Ishikawa (cell line): ENCODE results near the gene RASSF7.

ENCODE experiments used
- CEBPB ChIP-seq: IDR thresholded peaks from 2 replicates; pipeline ENCODE4 v1.6.1; 2012
- CREB1 ChIP-seq: IDR thresholded peaks from 2 replicates; pipeline ENCODE4 v1.6.1; 2012; ENCODE audit warnings: low read depth
- EGR1 ChIP-seq: IDR thresholded peaks from 2 replicates; pipeline ENCODE4 v1.6.1; 2012
- EP300 ChIP-seq: IDR thresholded peaks from 2 replicates; pipeline ENCODE4 v1.6.1; 2012; ENCODE audit warnings: borderline replicate concordance
- FOXM1 ChIP-seq: IDR thresholded peaks from 2 replicates; pipeline ENCODE4 v1.6.1; 2012; ENCODE audit warnings: low read depth, borderline replicate concordance
- NFIC ChIP-seq: IDR thresholded peaks from 2 replicates; pipeline ENCODE4 v1.6.1; 2012
- RAD21 ChIP-seq: IDR thresholded peaks from 2 replicates; pipeline ENCODE4 v1.6.1; 2012; ENCODE audit warnings: low read depth
- TAF1 ChIP-seq: IDR thresholded peaks from 2 replicates; pipeline ENCODE4 v1.6.1; 2012; ENCODE audit warnings: low read depth, mild to moderate bottlenecking
- TCF12 ChIP-seq: IDR thresholded peaks from 2 replicates; pipeline ENCODE4 v1.6.1; 2012; ENCODE audit warnings: low read depth
- TEAD4 ChIP-seq: IDR thresholded peaks from 2 replicates; pipeline ENCODE4 v1.6.1; 2012
- YY1 ChIP-seq: IDR thresholded peaks from 2 replicates; pipeline ENCODE4 v1.6.1; 2012; ENCODE audit warnings: low read depth
- ZBTB7A ChIP-seq: IDR thresholded peaks from 2 replicates; pipeline ENCODE4 v1.6.1; 2012; ENCODE audit warnings: low read depth
- TF ChIP-seq, protein P1 (sequence below): IDR thresholded peaks from 2 replicates; pipeline ENCODE4 v1.6.1; 2012
- TF ChIP-seq, protein P2 (sequence below): IDR thresholded peaks from 2 replicates; pipeline ENCODE4 v1.6.1; 2012
- TF ChIP-seq, protein P3 (sequence below): IDR thresholded peaks from 2 replicates; pipeline ENCODE4 v1.6.1; 2012; ENCODE audit warnings: low read depth, mild to moderate bottlenecking

Gene RASSF7

DNA sequence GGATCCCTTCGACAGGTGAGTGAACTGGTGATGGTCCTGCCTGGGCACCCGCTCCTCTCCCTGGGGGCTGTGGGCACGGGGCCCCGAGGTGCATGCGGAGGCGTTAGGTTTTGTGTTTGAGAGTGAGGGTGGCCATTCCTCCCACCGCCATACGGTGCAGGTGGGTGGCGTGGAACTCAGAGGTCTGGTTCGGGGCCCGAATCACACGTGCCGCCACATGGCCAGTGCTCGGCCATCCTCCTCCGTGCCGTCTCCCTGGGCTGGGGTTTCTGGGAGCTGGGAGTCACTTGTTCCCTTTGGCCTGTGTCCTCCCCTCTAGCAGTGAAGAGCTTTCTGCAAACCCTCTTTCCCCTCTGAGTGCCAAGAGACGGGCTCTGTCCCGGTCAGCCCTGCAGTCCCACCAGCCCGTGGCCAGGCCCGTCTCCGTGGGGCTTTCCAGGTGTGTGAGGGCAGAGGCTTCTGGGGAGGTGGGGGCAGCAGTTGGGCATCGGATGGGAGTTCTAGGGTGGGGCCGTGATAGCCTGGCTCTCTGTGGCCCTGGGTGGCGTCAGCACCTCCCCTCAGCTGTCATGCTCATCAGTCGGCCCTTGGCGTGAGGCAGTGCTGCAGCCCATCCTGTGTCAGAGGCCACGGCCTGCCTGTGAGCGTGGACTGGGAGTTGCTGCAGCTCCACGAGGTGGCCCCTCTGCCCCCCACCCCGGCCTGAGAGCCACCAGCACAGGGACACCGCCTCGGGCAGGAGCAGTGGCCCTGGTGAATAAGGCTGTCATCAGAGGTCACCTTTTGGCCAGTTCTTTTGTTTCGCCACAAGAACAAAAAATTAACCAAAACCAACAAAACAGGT lies 44.7 kb downstream of the RASSF7 start:
- TF ChIP-seq NFIC: no peak
- no peak for TF ChIP-seq TEAD4
- TF ChIP-seq, protein P1, sequence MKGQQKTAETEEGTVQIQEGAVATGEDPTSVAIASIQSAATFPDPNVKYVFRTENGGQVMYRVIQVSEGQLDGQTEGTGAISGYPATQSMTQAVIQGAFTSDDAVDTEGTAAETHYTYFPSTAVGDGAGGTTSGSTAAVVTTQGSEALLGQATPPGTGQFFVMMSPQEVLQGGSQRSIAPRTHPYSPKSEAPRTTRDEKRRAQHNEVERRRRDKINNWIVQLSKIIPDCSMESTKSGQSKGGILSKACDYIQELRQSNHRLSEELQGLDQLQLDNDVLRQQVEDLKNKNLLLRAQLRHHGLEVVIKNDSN: no peak
- no peak for TF ChIP-seq CREB1
- no peak for TF ChIP-seq TAF1
- no peak for TF ChIP-seq CEBPB
- no peak for TF ChIP-seq EP300
- TF ChIP-seq, protein P2, sequence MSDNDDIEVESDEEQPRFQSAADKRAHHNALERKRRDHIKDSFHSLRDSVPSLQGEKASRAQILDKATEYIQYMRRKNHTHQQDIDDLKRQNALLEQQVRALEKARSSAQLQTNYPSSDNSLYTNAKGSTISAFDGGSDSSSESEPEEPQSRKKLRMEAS: no peak
- TF ChIP-seq, protein P3, sequence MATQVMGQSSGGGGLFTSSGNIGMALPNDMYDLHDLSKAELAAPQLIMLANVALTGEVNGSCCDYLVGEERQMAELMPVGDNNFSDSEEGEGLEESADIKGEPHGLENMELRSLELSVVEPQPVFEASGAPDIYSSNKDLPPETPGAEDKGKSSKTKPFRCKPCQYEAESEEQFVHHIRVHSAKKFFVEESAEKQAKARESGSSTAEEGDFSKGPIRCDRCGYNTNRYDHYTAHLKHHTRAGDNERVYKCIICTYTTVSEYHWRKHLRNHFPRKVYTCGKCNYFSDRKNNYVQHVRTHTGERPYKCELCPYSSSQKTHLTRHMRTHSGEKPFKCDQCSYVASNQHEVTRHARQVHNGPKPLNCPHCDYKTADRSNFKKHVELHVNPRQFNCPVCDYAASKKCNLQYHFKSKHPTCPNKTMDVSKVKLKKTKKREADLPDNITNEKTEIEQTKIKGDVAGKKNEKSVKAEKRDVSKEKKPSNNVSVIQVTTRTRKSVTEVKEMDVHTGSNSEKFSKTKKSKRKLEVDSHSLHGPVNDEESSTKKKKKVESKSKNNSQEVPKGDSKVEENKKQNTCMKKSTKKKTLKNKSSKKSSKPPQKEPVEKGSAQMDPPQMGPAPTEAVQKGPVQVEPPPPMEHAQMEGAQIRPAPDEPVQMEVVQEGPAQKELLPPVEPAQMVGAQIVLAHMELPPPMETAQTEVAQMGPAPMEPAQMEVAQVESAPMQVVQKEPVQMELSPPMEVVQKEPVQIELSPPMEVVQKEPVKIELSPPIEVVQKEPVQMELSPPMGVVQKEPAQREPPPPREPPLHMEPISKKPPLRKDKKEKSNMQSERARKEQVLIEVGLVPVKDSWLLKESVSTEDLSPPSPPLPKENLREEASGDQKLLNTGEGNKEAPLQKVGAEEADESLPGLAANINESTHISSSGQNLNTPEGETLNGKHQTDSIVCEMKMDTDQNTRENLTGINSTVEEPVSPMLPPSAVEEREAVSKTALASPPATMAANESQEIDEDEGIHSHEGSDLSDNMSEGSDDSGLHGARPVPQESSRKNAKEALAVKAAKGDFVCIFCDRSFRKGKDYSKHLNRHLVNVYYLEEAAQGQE: no peak
- TF ChIP-seq RAD21: no peak
- TF ChIP-seq EGR1: no peak
- TF ChIP-seq ZBTB7A: no peak
- TF ChIP-seq YY1: no peak
- no peak for TF ChIP-seq FOXM1
- no peak for TF ChIP-seq TCF12

DNA sequence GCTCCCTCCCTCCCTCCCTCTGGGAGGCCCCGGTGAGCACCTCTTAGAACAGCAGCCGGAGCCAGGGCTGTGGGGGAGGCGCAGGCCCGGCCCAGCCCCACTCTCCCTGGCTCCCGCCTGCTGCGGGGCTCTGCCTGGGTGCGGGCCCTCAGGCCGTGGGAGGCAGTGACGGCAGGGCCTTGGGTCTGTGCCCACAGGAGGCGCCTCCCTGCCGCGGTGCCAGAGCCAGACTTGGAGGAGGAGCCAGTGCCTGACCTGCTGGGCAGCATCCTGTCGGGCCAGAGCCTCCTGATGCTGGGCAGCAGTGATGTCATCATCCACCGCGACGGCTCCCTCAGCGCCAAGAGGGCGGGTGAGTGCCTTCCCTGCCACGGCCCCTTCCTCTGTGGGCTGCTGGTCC lies 45.5 kb downstream of the RASSF7 start:
- TF ChIP-seq EGR1 (no peak; the same call in 1 of the 2 replicates), CEBPB (no peak; the same call in 1 of the 2 replicates), TEAD4 (no peak), NFIC (peak; percentile 78), CREB1 (0 out of 2 replicates have a peak, but pooled peaks have one; percentile 36), TCF12 (peak; percentile 40; the same call in 1 of the 2 replicates), TAF1 (no peak), EP300 (peak; percentile 37; the same call in 1 of the 2 replicates), FOXM1 (no peak)
- TF ChIP-seq, protein P3: no peak
- TF ChIP-seq, protein P1: no peak; the same call in 1 of the 2 replicates
- TF ChIP-seq, protein P2: peak; percentile 8; the same call in 1 of the 2 replicates

DNA sequence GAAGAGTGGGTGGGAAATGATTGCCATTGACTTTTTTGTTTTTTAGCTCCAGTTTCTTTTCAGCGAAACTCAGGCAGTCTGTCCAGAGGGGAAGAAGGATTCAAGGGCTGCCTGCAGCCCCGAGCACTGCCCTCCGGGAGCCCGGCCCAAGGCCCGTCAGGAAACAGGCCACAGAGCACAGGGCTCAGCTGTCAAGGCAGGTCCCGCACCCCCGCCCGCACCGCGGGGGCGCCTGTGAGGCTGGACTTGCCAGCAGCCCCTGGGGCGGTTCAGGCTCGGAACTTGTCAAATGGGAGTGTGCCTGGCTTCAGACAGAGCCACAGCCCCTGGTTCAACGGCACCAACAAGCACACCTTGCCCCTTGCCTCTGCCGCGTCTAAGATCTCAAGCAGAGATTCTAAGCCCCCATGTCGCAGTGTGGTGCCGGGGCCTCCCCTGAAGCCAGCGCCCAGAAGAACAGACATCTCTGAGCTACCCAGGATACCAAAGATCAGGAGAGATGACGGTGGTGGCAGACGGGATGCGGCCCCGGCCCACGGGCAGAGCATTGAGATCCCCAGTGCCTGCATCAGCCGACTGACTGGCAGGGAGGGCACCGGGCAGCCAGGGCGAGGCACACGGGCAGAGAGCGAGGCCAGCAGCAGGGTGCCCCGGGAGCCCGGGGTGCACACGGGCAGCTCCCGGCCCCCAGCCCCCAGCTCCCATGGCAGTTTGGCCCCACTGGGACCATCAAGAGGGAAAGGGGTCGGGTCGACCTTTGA lies 46.4 kb downstream of the RASSF7 start:
- TF ChIP-seq, protein P3: no peak
- TF ChIP-seq TCF12 (no peak), EGR1 (no peak), ZBTB7A (no peak), EP300 (0 out of 2 replicates have a peak, but pooled peaks have one; percentile 15), CEBPB (no peak)
